ENCODE data around the gene RPL39L.

RPL39L gene

DNA sequence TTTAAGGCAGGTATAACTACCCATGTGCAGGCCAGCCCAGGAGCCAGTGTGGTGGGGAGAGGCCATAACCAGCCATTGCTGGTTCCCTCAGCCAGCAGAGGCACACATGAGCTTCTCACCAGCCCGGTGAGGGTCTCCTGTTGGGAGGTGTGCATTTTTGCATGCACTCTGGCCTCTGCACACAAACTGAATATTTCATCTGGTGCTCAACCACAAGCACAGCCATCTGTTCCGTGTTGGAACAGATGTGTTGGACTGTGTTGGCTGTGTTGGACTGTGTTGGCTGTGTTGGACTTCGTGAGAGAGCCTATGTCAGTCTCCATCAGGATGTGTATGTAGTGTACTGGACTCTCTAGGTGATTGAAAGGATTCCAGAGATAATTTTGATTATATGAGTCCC lies 67.2 kb downstream of the RPL39L start:
- no peak overlapping the region for H3K27ac ChIP-seq
- no peak for DNase-seq (ENCODE audit: low read depth, low spot score)

All from epithelial cell of prostate (primary cell).